ENCODE measurements around the gene ARRB2. TPM values are rescaled to one million over a fixed set of nuclear protein-coding genes. Genes with fewer than 3 reads are reported as not detected.
"Not testable (repeated sequence)": the region's sequence is repeated elsewhere in the genome, so short reads cannot be mapped to it uniquely, and the experiment has no call there.

The ARRB2 gene
- total RNA-seq: 335 and 345 TPM in 2 replicates

DNA sequence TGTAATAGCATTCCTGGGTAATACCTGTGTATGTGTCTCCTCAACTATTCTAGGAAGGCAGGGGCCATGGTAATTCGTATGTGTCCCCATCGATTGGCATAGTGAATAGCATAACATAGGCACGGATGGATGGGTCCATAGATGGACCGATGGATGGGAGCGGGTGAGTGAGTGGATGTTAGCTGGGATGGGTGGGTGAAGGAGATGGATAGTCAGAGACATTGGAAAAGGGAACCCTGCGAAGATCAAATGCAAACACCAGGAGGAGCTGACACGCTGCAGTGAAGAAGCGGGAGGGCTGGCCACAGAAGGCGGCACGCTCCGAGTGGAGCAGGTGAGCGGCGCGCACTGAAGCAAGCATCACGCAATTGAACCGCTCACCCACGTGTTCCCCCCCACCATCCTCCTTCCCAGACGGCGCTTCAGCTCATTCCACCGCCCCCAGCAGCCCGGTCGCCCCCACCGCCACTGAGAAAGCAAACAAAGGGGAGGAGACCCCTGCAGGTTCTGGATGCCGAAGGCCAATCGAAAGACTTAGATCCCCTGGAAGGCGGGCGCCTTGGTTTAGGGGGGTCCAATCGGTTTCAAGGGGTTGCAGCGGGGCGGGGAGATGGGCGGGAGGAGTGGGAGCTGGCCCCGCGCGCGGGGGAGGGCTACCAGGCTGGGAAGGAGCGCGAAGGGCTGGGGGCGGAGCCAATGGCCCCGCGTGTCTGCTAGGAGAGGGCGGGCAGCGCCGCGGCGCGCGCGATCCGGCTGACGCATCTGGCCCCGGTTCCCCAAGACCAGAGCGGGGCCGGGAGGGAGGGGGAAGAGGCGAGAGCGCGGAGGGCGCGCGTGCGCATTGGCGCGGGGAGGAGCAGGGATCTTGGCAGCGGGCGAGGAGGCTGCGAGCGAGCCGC, at the start of gene ARRB2:
TSS of gene ARRB2 (plus strand) at position 839 of the 899 bp plus-strand sequence. CDS start 90 bp downstream, outside the sequence.
- intact Hi-C loops (cut with micrococcal nuclease): loop anchor here (1.0 to 10.0 kb wide), 16 partner anchors 14 to 745 kb away; partner anchors contain the start of genes ATP2A3, C17orf107, CHRNE and MED11

DNA sequence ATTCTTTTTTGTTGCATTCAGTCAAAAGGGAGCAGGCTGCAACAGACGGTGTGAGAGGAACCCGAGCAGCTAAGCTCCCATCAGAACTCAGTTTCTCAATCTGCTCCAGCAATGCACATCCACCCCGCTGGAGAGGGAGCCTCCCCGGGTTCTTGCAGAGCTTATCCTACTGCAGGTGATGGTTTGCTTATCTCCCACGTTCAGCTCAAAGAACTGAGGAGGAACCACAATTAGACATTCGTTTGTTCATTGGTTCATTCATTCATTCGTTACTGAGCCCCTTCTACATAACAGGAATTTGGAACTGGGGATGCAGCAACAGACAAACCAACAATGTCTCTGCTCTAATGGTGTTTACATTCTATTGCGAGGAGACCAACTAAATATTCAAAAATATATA, 46.7 kb upstream of the ARRB2 start:
- intact Hi-C loops (cut with micrococcal nuclease): no loop called here

DNA sequence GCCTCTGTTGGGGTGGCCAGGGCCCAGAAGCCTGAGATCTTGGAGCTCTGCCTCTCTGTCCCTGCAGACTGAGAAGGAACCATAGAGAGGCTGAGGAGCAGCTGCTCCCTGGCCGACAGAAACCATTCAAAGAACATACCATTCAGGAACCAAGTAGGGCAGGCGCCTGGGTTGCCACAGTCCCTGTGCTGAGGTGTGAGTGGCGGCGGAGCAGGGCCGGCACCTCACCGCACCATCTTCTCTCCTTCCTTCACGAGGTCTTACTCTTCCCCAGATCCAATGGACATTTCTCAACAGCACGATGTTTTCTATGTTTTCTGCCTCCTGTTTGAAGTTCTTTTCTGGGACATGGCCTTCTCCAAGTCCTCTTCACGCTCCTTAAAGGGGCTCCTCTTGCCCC, 46.2 kb upstream of the ARRB2 start:
- intact Hi-C loops (cut with micrococcal nuclease): no loop called here

DNA sequence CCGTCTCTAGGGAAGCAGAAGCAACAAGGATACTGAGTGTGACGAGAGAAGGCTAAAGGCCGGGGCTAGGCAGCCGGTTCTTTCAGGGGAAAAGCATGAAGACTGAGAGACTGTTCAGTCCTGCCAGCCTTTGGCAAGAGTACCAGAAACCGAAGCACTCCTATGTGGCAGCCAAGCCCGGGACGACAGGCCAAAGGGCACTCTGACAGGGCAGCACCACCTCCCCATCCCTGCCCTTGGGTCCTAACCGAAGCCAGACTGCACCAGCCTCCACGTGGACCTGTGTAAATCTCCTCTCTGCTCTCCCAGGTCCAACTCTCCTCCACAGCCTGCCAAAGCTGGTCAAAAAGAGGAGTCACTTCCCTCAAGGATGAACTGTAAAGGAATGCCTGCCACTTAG, 45.4 kb upstream of the ARRB2 start:
- intact Hi-C loops (cut with micrococcal nuclease): no loop called here

DNA sequence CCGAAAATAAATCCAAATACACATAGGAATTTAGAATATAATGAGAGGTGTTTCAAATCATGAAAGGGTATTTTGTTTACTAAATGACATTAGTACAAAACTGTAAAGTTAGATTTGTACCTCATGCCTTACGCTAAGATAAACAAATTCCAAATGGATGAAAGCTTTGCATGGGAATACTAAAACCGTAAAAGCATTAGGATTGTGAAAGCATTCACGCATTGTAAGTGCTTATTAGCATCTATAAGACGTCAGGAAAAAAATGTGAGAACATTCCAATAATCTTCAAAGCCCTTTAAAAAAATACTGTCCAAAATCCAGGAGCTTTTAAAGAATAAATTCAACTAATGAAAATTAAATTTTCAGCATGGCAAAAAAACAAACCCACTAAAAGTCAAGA, 44.1 kb upstream of the ARRB2 start:
- intact Hi-C loops (cut with micrococcal nuclease): no loop called here

DNA sequence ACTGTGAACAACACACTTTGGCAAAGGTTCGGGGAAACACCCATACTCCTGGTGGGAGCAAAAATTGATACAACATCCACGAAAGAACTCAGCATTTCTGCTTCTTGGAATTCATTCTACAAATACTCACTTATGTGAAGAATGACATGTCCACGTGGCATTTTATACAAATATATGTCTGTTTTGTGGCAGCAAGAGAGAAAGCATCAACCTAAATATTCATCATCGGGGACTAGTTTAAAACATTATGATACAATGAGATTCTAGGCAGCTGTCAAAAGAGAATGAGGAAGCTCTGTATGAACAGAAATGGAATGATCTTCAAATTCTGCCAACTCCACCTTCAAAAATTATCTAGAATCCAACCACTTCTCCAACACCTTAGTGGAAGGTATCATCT, 43.3 kb upstream of the ARRB2 start:
- intact Hi-C loops (cut with micrococcal nuclease): no loop called here

DNA sequence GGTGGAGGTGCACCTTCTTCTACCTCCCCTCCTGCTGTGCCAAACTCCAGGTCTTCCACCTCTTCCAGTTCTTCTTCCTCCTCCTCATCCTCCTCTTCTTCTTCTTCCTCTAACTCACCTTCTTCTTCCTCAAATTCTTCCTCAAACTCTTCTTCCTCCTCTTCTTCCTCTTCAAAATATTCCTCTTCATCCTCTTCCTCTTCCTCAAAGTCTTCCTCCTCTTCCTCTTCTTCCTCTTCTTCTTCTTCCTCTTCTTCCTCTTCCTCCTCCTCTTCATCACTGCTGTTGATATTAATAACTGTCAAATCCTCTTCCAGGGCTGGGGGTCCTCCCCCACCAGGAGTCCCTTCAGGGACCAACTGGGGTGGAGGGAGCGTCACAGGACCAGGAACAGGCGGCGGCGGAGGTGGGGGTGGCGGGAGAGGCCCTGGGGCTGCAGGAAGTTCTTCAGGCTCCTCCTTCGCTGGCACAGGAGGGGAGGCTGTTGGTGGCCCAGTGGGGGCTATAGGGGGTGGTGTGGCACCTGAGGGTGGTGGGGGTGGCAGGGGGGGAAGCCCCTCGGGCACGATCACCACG, 38.3 kb upstream of the ARRB2 start:
- intact Hi-C loops (cut with micrococcal nuclease): no loop called here

DNA sequence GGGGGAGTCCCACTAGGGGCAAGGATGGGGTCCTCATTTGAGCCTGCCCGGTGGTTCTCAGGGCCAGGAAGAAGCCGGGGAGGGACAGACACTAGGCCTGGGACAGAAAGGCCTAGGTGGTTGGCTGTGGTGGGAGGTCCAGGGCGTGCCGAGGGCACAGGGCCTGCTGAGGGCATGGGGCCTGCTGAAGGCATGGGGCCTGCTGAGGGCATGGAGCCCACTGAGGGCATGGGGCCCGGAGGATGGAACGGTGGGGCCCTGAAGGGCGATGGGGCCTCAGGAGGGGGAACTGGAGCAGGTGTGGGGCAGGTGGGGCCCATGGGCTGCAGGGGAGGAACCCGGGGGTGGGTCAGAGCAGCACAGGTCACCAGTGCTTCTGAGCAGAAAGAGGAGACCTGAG, 37.7 kb upstream of the ARRB2 start:
- intact Hi-C loops (cut with micrococcal nuclease): no loop called here

DNA sequence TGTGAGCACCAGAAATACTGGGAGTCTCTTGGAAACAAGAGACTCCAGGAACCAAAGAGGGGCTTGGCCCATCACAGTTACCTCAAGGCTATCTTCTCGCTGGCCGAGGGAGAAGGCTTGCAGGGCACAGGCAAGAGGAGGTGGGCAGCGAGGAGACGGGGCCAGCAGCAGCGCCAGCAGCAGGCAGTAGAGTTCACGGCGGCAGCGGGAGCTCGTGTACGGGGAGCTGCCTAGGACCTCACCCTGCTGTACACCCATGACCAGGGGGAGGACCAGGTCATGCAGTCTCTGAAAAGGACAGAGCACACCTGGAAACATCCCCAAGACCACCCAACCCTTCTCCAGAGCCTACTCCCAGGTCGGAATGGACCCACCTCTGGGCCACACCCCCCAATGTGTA, 37.3 kb upstream of the ARRB2 start:
- intact Hi-C loops (cut with micrococcal nuclease): no loop called here

DNA sequence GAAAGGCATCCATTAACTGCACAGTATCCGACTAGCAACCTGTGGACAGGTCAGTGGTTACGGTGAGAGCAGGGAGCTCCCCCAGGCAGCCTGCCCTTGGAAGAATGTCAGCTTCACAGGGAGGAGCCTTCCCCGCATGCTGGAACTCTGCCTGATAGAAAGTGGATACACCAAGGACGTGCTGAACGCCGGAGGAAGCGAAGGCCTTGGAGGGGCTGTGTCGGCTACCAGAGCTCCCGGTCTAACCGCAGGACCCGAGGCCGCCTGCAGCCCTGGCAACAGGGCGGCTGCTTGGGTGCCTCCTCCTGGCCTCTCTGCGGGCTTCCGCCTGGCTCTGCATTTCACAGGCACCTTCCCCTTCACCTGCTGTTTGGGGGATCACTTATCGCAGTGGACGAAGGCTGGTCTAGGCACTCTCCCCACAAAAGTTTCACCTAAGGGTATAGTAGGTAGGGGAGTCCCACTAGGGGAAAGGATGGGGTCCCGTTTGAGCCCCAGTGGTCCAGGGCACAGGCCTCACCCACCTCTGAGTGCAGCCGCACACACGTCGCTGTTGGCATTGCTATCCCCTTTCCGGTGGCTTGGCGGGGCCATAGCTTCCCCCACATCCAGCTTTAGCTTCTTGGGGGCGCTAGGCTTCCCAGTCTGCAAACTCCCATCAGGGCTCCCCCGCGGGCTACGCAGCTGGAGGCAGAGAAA, 36.3 kb upstream of the ARRB2 start:
- intact Hi-C loops (cut with micrococcal nuclease): no loop called here

DNA sequence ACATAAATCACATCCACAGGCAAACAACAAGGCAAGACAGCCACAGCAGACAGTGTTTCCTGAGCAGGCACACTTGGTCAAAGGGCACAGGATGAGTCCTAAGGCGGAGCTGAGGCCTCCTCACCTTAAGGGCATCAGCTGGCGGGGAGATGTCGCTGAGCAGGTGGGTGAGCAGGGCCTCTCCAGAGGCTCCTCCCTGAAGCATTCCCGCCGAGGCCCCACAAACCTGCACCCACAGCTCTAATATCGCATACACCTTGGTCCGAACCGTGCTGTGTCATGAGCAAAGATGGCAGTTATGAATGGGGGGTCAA, 35.8 kb upstream of the ARRB2 start:
- intact Hi-C loops (cut with micrococcal nuclease): no loop called here

DNA sequence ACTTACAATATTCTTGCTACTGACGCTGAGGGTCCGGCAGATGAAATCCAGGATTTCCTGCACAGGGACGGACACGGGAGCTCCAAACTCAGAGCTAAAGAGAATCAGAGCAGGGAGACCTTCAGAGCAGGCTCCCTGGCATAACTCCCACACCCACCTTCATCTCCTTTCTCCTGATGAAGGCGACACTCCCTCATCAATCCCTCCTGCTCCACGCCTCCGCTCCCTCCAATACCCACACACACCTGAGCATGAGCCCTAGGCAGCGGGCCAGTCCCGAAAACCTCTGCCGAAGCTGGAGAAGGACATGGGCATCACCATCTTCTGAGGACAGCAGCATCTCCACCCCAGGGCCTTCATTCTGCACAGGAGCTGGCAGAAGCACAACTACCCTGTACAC, 34.6 kb upstream of the ARRB2 start:
- intact Hi-C loops (cut with micrococcal nuclease): no loop called here

DNA sequence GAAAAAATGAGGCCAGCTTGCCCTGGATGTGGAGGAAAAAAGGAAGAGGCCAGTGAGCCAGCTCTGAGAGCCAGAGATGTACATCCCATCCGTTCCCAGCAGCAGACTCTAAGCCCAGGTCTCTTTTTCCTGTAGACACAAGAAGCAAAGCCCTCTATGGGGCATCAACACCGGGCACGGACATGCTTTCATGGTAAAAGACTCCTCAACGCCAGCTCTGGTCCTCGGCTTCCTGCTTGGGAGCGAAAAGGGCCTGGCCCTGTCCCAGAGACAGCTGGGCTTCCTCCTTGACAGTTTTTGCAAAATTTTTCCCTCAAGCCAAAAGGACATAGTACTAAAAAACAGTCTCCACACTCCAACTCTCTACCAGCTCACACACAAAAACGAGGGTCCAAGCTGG, 33.6 kb upstream of the ARRB2 start:
- intact Hi-C loops (cut with micrococcal nuclease): no loop called here

DNA sequence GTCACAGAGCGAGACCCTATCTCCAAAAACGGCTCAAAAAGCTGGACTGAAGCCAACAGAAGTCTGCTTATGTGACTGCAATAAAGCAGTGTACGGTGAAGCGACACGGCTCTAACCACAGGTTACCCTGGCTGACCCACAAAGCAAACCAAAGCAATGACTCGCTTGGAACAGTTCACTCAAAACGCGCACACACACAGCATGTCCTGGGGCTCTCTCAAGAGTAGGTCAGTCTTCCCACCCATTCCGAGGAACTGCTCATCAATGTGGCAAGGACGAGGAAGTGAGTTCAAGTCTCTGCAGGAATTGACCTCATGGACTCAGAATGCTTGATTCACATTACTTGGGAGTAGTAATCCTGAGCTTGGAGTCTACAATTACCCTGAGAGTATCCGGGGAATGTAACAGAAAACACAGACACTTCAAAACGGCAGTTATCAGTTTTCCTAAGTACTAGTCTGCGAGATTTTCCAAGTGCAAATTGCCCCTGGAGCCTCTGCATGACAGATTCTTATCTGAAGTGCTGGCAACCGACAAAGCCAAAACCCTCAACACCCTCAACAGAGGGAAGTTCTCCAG, 31.9 kb upstream of the ARRB2 start:
- intact Hi-C loops (cut with micrococcal nuclease): no loop called here

DNA sequence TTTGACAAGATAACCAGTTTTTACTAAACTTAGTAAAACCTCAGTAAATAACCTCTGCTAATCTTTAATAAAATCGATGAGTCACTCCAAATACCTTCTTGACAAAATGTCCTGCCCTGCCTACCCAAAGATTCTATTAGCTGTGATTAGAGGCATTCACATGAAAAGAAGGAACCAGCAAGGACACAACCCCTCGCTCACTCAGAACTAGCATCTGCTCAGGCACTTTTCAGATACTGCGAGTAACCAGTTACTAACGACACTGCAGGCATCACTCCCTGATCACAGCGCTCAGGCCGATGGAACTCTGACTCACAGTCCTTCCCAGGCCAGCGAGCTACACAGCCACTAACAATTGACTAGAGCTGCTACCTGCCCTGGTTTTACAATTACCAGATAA, 30.8 kb upstream of the ARRB2 start:
- intact Hi-C loops (cut with micrococcal nuclease): no loop called here

DNA sequence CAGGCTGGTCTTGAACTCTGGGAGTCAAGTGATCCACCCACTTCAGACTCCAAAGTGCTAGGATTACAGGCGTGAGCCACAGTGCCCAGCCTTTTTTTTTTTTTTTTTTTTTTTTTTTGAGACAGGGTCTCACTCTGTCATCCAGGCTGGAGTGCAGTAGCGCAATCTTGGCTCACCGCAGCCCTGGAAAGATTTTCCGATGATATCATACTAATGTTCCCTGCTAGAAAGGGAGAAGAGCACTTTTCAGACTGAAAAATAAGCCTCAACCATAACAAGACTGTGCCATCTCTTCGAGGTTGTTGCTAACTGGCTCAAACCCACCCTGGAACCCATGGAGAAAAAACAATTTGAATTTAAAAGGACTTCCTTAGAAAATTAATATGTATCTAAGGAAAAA, 26.7 kb upstream of the ARRB2 start:
- intact Hi-C loops (cut with micrococcal nuclease): not testable (repeated sequence)

DNA sequence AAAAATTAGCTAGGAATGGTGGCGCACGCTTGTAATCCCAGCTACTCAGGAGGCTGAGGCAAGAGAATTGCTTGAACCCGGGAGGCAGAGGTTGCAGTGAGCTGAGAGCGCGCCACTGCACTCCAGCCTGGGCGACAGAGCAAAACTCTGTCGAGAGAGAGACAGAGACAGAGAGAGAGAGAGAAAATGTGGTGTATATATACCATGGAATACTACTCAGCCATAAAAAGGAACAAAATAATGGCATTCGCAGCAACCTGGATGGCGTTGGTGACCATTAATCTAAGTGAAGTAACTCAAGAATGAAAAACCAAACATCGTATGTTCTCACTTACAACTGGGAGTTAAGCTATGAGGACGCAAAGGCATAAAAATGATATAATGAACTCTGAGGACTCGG, 20.6 kb upstream of the ARRB2 start:
- intact Hi-C loops (cut with micrococcal nuclease): not testable (repeated sequence)

DNA sequence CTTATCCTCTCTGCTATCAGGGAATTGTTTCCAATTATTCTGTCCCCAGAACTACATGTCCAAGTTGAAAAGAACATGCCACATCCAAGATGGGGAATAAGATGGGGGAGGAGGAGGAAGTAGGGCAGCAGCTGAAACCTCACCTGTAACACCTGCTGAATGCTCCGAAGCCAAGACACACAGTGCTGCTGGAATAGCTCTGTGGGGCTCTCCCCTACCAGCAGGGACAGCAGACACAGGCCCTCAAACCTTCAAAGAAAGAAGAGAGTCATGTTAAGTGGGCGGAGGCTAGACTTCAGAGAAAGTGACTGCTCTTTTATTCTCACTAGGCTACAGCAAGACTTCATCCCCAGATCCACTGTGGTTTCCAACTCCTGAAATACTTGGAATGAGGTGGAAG, 19.7 kb upstream of the ARRB2 start:
- intact Hi-C loops (cut with micrococcal nuclease): no loop called here

DNA sequence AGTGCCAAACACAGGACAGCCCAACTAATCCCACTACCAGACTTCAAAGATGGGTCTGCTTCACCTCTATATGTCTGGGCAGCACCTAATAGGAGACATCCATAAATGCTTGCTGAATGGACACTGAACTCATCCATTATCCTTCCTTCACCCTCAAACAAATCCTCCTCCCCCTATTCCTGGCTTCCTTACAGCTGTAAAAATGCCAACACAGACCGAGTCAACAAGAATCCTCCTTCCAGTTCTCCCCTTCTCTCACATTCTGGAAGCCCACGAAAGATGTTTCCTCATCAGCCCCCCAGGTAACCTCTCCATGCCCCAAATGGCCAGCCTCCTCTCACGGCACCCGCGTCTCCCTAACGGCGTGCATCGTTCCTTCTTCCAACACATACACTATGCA, 18.7 kb upstream of the ARRB2 start:
- intact Hi-C loops (cut with micrococcal nuclease): no loop called here

DNA sequence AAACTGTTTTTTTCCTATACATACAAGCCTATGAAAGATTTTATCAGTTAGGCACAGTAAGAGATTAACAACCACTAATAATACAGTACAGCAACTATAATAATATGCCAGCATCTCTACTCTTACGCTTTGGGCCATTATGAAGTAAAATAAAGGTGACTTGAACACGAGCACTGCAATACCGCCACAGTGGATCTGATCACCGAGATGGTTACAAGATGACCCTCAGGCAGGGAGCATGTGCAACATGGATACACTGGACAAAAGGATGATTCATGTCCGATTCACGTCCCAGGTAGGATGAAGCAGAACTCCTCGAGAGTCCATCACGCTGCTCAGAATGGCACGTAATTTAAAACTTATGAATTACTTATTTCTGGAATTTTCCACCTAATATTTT, 17.0 kb upstream of the ARRB2 start:
- intact Hi-C loops (cut with micrococcal nuclease): no loop called here

DNA sequence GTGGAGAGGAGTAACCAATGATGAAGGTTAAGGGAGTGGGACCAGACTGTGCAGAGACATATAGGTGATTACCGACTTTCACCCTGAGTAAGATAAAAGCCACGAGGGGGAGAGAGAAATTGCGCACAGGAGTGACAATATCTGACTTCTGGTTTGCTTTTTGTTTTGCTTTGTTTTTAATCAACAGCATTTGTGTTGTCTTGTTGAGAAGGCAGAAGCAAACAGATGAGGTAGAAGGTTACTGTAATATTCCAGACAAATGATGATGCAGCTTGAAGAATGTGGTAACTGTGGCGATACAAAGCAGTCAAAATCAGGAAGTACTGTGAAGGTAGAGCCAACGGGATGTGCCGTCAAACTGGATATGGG, 14.0 kb upstream of the ARRB2 start:
- intact Hi-C loops (cut with micrococcal nuclease): loop anchor here (1.0 kb wide), 1 partner anchor 14 kb away; the partner anchor contains the start of gene ARRB2
